Adipocyte (in vitro differentiated cells): ENCODE results near the gene IL11.
A peak's percentile ranks its signal among the peaks of the same experiment; 100 is the strongest.

Experiments
- DNase-seq: peaks from one replicate; pipeline ENCODE4 v3.0.0-alpha.2; 2015; ENCODE audit warnings: low read depth
- H3K27me3 ChIP-seq: replicated peaks from 2 replicates; pipeline ENCODE4 v1.7.0; 2013; ENCODE audit warnings: mild to moderate bottlenecking, low read length, moderate library complexity; ENCODE audit not compliant: control insufficient read depth, insufficient read depth
- H3K36me3 ChIP-seq: 2 replicates; pipeline ENCODE4 v1.7.0; 2013; ENCODE audit warnings: low read length, mild to moderate bottlenecking, moderate library complexity; ENCODE audit not compliant: control insufficient read depth, insufficient read depth, severe bottlenecking
- H3K4me1 ChIP-seq: 2 replicates; pipeline ENCODE4 v1.7.0; 2013; ENCODE audit warnings: mild to moderate bottlenecking, low read length, moderate library complexity; ENCODE audit not compliant: control insufficient read depth, insufficient read depth
- H3K4me3 ChIP-seq: 2 replicates; pipeline ENCODE4 v1.7.0; 2013; ENCODE audit warnings: mild to moderate bottlenecking, low read length, moderate library complexity
- H3K9ac ChIP-seq: 2 replicates; pipeline ENCODE4 v1.7.0; 2013; ENCODE audit warnings: mild to moderate bottlenecking, low read length, moderate library complexity
- H3K9me3 ChIP-seq: 2 replicates; pipeline ENCODE4 v1.7.0; 2013; ENCODE audit warnings: mild to moderate bottlenecking, low read length, moderate library complexity; ENCODE audit not compliant: control insufficient read depth

IL11 gene

GRCh38 chr19:55389386-55390317, 19.4 kb upstream of the IL11 start:
- no peaks in the 10 kb centered on the region for H3K9me3 ChIP-seq
- peak overlapping the region; percentile 98 for H3K9ac ChIP-seq
- no peak overlapping the region for H3K4me3 ChIP-seq
- H3K36me3 ChIP-seq, result peaks cover 44% of the 10 kb centered on the region
- no peak for DNase-seq
- H3K27me3 ChIP-seq, result no peaks in the 10 kb centered on the region
- peaks cover 56% of the 10 kb centered on the region for H3K4me1 ChIP-seq

GRCh38 chr19:55387736-55388497, 17.7 kb upstream of the IL11 start:
- Histone ChIP-seq H3K9ac (peak overlapping the region; percentile 98), H3K27me3 (no peaks in the 10 kb centered on the region), H3K4me1 (peaks cover 64% of the 10 kb centered on the region), H3K9me3 (no peaks in the 10 kb centered on the region), H3K36me3 (peaks cover 44% of the 10 kb centered on the region), H3K4me3 (peak overlapping the region; percentile 92)
- no peak for DNase-seq

GRCh38 chr19:55386493-55386971, 16.3 kb upstream of the IL11 start:
- no peaks in the 10 kb centered on the region for H3K27me3 ChIP-seq
- H3K9me3 ChIP-seq, result no peaks in the 10 kb centered on the region
- H3K4me1 ChIP-seq, result peaks cover 56% of the 10 kb centered on the region
- peaks cover 44% of the 10 kb centered on the region for H3K36me3 ChIP-seq
- peak overlapping the region; percentile 98 for H3K9ac ChIP-seq
- peak; percentile 40 for DNase-seq
- H3K4me3 ChIP-seq, result peak overlapping the region; percentile 92

- peak; percentile 100 for DNase-seq
- H3K27me3 ChIP-seq, result no peaks in the 10 kb centered on the region
- H3K36me3 ChIP-seq, result peaks cover 39% of the 10 kb centered on the region
- peaks cover 50% of the 10 kb centered on the region for H3K4me1 ChIP-seq
- no peaks in the 10 kb centered on the region for H3K9me3 ChIP-seq
- peak within 1 kb of the TSS; percentile 98 for H3K9ac ChIP-seq
- peak within 1 kb of the TSS; percentile 92 for H3K4me3 ChIP-seq
These were observed 15.6 kb upstream of the IL11 start, which contains the start of gene RPL28 for GRCh38 chr19:55385724-55386492. Gene RPL28 (plus strand): TSS chr19:55385932. CDS start chr19:55386358, 426 bp downstream.

- DNase-seq, result peak; percentile 98
- H3K27me3 ChIP-seq, result no peaks in the 10 kb centered on the region
- peak overlapping the region; percentile 92 for H3K4me3 ChIP-seq
- peaks cover 45% of the 10 kb centered on the region for H3K4me1 ChIP-seq
- peak overlapping the region; percentile 98 for H3K9ac ChIP-seq
- peaks cover 32% of the 10 kb centered on the region for H3K36me3 ChIP-seq
- H3K9me3 ChIP-seq, result no peaks in the 10 kb centered on the region
These were observed 14.9 kb upstream of the IL11 start for GRCh38 chr19:55384920-55385723.

GRCh38 chr19:55384131-55384919, 14.1 kb upstream of the IL11 start, which contains the start of gene TMEM238:
Gene TMEM238 (minus strand): TSS chr19:55384292. CDS start chr19:55384259, 33 bp downstream.
- Histone ChIP-seq H3K9me3 (no peaks in the 10 kb centered on the region), H3K36me3 (peaks cover 24% of the 10 kb centered on the region), H3K27me3 (no peaks in the 10 kb centered on the region), H3K4me3 (peak within 1 kb of the TSS; percentile 92), H3K9ac (peak within 1 kb of the TSS; percentile 98), H3K4me1 (peaks cover 37% of the 10 kb centered on the region)
- no peak for DNase-seq

GRCh38 chr19:55383279-55384130, 13.2 kb upstream of the IL11 start:
- DNase-seq, result peak; percentile 77
- Histone ChIP-seq H3K4me3 (peak overlapping the region; percentile 92), H3K9me3 (no peaks in the 10 kb centered on the region), H3K4me1 (peaks cover 30% of the 10 kb centered on the region), H3K36me3 (peaks cover 16% of the 10 kb centered on the region), H3K27me3 (no peaks in the 10 kb centered on the region), H3K9ac (peak overlapping the region; percentile 98)

GRCh38 chr19:55382522-55383054, 12.3 kb upstream of the IL11 start:
- Histone ChIP-seq H3K27me3 (no peaks in the 10 kb centered on the region), H3K36me3 (peaks cover 7% of the 10 kb centered on the region), H3K4me1 (peaks cover 20% of the 10 kb centered on the region), H3K9me3 (no peaks in the 10 kb centered on the region), H3K9ac (no peak overlapping the region), H3K4me3 (no peak overlapping the region)
- DNase-seq, result no peak

GRCh38 chr19:55382013-55382412, 11.8 kb upstream of the IL11 start:
- Histone ChIP-seq H3K9me3 (no peaks in the 10 kb centered on the region), H3K27me3 (no peaks in the 10 kb centered on the region), H3K9ac (no peak overlapping the region), H3K4me1 (peaks cover 15% of the 10 kb centered on the region), H3K36me3 (peaks cover under 1% of the 10 kb centered on the region), H3K4me3 (no peak overlapping the region)
- DNase-seq, result no peak
